ENCODE measurements around the gene ASCC3. TPM values are rescaled to one million over a fixed set of nuclear protein-coding genes. Genes with fewer than 3 reads are reported as not detected.

ASCC3 gene
- total and polyA plus RNA-seq, 2 experiments from 2014 or later, result 92.9 to 129 TPM

- Histone ChIP-seq H3K36me3 (ENCODE audit: insufficient read depth) (no peaks in the 10 kb centered on the region), H3K4me3 (no peak overlapping the region), H3K4me2 (no peak overlapping the region), H3K27ac (ENCODE audit: low read depth) (no peak overlapping the region), H3K4me1 (ENCODE audit: insufficient read depth) (no peaks in the 10 kb centered on the region), H2AFZ (no peak overlapping the region), H3F3A (replicated peaks; ENCODE audit: low read depth) (no peaks in the 10 kb centered on the region), H3K79me2 (replicated peaks; ENCODE audit: insufficient read depth) (no peaks in the 10 kb centered on the region), H3K27me3 (ENCODE audit: insufficient read depth) (no peaks in the 10 kb centered on the region), H4K20me1 (replicated peaks; ENCODE audit: insufficient read depth) (no peaks in the 10 kb centered on the region), H3K9me2 (ENCODE audit: insufficient read depth) (no peaks in the 10 kb centered on the region)
- Mint-ChIP-seq H3K4me3 (no peak overlapping the region), H3K27ac (peak overlapping the region; percentile 37), H3K36me3 (ENCODE audit: low read depth) (no peaks in the 10 kb centered on the region; the same call in 2 of the 3 replicates), H3K9me3 (no peaks in the 10 kb centered on the region), H3K27me3 (ENCODE audit: insufficient read depth, low read depth, poor library complexity) (no peaks in the 10 kb centered on the region), H3K4me1 (no peaks in the 10 kb centered on the region; the same call in 2 of the 3 replicates)
- DNase-seq (ENCODE audit: low spot score) (no peak), ATAC-seq (no peak)
- TF ChIP-seq ETS1 (IDR thresholded peaks at IDR 0.05), result no peak
- no peak for TF ChIP-seq JUNB (IDR thresholded peaks at IDR 0.05; ENCODE audit: unreplicated experiment)
- TF ChIP-seq ZNF462 (CRISPR knock-in tag; IDR thresholded peaks at IDR 0.05), result no peak
- no peak for TF ChIP-seq CREB1 (CRISPR knock-in tag; IDR thresholded peaks at IDR 0.05; ENCODE audit: low read depth)
- no peak for TF ChIP-seq REST (IDR thresholded peaks at IDR 0.05; ENCODE audit: unreplicated experiment)
- no peak for TF ChIP-seq STAT1 (IDR thresholded peaks at IDR 0.05; ENCODE audit: unreplicated experiment)
- TF ChIP-seq EZH2 (IDR thresholded peaks at IDR 0.05; ENCODE audit: low read depth, unreplicated experiment), result no peak
- no peak for TF ChIP-seq ZNF114 (CRISPR knock-in tag; IDR thresholded peaks at IDR 0.05)
- TF ChIP-seq EZH2phosphoT487 (IDR thresholded peaks at IDR 0.05; ENCODE audit: unreplicated experiment), result no peak
- TF ChIP-seq NANOG (IDR thresholded peaks at IDR 0.05; ENCODE audit: borderline replicate concordance), result no peak
- TF ChIP-seq CTCF (conservative IDR thresholded peaks at IDR 0.05; ENCODE audit: low read depth in 2 of 2), result no peak
Observed at GRCh38 chr6:100724696-100725095, 156.4 kb downstream of the ASCC3 start.

All from GM23338 (cell line).